Nephron (organoid): ENCODE measurements around the gene TIAM1.

ENCODE experiments used
- H3K27ac Mint-ChIP-seq, 3 experiments: 2 replicates each; pipeline ENCODE4 v1.8.0; 2020; ENCODE audit warnings: mixed read lengths in 3 of 3, mild to moderate bottlenecking in 2 of 3, moderate library complexity in 1 of 3
- H3K27me3 Mint-ChIP-seq: 2 replicates; pipeline ENCODE4 v1.8.0; 2021; ENCODE audit warnings: low read depth, mild to moderate bottlenecking, moderate library complexity, mixed read lengths
- H3K36me3 Mint-ChIP-seq: 2 replicates; pipeline ENCODE4 v1.8.0; 2020; ENCODE audit warnings: low read depth, mixed read lengths
- H3K4me1 Mint-ChIP-seq: 2 replicates; pipeline ENCODE4 v1.8.0; 2020; ENCODE audit warnings: mixed read lengths
- H3K4me3 Mint-ChIP-seq, 3 experiments: 2 replicates each; pipeline ENCODE4 v1.8.0; 2020; ENCODE audit warnings: mild to moderate bottlenecking in 3 of 3, mixed read lengths in 3 of 3, moderate library complexity in 2 of 3
- H3K9me3 Mint-ChIP-seq: 2 replicates; pipeline ENCODE4 v1.8.0; 2020; ENCODE audit warnings: mixed read lengths
- TF ChIP-seq, protein P1 (sequence below), 3 experiments: fragments of 200-600 bp; sonication (generic); IDR thresholded peaks; one replicate each; pipeline ENCODE4 v1.5.0; 2021; ENCODE audit warnings: antibody characterized with exemption in 3 of 3; ENCODE audit not compliant: unreplicated experiment in 3 of 3

TIAM1 gene

DNA sequence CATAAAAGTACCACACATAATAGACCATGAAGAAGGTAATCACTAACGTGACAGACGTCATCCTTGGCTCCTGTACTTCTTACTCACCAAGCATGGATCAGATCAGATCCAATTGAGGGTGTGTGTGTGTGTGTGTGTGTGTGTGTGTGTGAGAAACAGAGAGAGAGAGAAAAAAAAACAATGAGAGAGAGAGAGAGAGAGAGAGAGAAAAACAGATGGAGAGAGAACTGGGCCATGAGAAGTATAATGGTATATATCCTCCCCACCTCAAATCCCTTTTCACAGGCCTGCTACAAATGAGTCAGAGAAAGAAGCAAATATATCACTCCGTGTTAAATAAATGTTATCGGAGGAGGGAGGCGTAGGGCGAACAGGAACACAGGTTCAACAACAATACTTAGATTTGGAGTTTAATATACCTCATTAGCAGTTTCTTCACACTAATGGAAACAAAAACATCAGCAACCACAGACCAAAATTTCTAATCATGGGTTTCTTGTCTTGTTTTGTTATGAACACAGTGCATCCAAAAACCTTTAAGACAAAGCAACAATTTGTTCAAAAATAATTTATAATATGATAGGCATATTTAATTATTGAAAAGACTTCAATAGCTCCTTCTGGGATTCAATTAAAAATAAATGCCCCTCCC is 45.3 kb downstream of the TIAM1 start:
- H3K27ac Mint-ChIP-seq = no peak overlapping the region
- no peak overlapping the region for H3K4me3 Mint-ChIP-seq

DNA sequence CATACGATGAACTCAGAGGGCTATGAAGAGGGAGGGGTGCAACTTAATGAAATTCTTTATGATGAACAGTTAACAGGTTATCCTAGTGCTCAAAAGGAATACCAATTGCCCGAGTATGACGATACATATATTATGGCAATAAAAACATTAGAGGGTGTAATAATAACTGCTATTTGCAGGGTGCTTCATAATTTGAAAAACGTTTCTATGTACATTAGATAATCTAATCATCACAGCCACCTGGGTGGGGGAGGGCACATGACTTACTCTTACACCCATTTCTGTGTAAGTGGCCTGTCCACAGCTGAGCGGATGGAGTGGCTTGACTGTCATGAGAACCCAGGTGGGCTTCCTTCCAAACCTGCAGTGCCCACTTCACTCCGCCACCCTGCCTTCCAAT is 46.3 kb downstream of the TIAM1 start:
- Mint-ChIP-seq H3K4me1 (peaks cover 5% of the 10 kb centered on the region), H3K9me3 (no peaks in the 10 kb centered on the region), H3K27ac (no peak overlapping the region), H3K4me3 (no peak overlapping the region), H3K36me3 (no peaks in the 10 kb centered on the region), H3K27me3 (no peaks in the 10 kb centered on the region)
- TF ChIP-seq, protein P1, sequence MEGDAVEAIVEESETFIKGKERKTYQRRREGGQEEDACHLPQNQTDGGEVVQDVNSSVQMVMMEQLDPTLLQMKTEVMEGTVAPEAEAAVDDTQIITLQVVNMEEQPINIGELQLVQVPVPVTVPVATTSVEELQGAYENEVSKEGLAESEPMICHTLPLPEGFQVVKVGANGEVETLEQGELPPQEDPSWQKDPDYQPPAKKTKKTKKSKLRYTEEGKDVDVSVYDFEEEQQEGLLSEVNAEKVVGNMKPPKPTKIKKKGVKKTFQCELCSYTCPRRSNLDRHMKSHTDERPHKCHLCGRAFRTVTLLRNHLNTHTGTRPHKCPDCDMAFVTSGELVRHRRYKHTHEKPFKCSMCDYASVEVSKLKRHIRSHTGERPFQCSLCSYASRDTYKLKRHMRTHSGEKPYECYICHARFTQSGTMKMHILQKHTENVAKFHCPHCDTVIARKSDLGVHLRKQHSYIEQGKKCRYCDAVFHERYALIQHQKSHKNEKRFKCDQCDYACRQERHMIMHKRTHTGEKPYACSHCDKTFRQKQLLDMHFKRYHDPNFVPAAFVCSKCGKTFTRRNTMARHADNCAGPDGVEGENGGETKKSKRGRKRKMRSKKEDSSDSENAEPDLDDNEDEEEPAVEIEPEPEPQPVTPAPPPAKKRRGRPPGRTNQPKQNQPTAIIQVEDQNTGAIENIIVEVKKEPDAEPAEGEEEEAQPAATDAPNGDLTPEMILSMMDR (IDR thresholded peaks at IDR 0.05; ENCODE audit: unreplicated experiment in 3 of 3) = no peak

More for the DNA sequence above, 45.3 kb downstream of the TIAM1 start:
- no peaks in the 10 kb centered on the region for H3K27me3 Mint-ChIP-seq
- TF ChIP-seq, protein P1 (IDR thresholded peaks at IDR 0.05; ENCODE audit: unreplicated experiment in 3 of 3) = no peak
- peaks cover 5% of the 10 kb centered on the region for H3K4me1 Mint-ChIP-seq
- H3K36me3 Mint-ChIP-seq = no peaks in the 10 kb centered on the region
- H3K9me3 Mint-ChIP-seq = no peaks in the 10 kb centered on the region

DNA sequence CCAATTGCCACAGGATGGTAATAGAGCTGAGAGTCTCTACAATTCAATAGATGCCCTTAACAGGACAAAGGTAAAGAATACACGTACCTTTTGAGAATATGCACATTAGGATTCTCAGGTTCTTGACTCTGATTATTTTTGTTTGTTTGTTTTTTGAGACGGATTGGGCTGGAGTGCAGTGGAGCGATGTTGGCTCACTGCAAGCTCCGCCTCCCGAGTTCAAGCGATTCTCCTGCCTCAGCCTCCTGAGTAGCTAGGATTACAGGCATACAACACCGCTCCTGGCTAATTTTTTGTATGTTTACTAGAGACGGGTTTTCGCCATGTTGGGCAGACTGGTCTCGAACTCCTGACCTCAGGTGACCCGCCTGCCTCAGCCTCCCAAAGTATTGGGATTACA is 48.4 kb downstream of the TIAM1 start:
- H3K27me3 Mint-ChIP-seq = no peaks in the 10 kb centered on the region
- no peak overlapping the region for H3K27ac Mint-ChIP-seq

DNA sequence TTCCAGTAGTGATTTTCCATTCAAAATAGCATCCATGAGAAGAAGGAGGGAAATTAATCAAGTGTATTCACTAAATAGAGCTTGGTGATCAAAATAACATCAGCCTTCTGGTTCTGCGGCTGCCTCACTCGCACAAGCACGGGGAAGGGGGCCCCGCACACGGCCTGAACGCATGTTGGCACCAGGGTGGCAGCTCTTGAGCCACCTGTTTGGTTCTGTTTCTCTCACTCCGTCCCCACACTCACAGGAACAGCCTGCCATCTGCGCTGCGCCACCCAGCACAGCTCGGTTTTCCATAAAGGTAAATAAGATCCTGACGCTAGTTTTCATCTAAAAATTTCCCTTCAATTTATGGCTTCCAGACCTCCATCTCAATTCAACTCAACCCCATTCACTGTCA is 49.4 kb downstream of the TIAM1 start:
- H3K4me3 Mint-ChIP-seq = no peak overlapping the region
- H3K27ac Mint-ChIP-seq = no peak overlapping the region
- H3K27me3 Mint-ChIP-seq = no peaks in the 10 kb centered on the region
- TF ChIP-seq, protein P1 (IDR thresholded peaks at IDR 0.05; ENCODE audit: unreplicated experiment in 3 of 3) = no peak
- no peaks in the 10 kb centered on the region for H3K36me3 Mint-ChIP-seq
- peaks cover 5% of the 10 kb centered on the region for H3K4me1 Mint-ChIP-seq
- no peaks in the 10 kb centered on the region for H3K9me3 Mint-ChIP-seq

More for the DNA sequence above, 48.4 kb downstream of the TIAM1 start:
- Mint-ChIP-seq H3K4me3 (no peak overlapping the region), H3K4me1 (peaks cover 5% of the 10 kb centered on the region), H3K36me3 (no peaks in the 10 kb centered on the region), H3K9me3 (no peaks in the 10 kb centered on the region)
- TF ChIP-seq, protein P1 (IDR thresholded peaks at IDR 0.05; ENCODE audit: unreplicated experiment in 3 of 3) = no peak

DNA sequence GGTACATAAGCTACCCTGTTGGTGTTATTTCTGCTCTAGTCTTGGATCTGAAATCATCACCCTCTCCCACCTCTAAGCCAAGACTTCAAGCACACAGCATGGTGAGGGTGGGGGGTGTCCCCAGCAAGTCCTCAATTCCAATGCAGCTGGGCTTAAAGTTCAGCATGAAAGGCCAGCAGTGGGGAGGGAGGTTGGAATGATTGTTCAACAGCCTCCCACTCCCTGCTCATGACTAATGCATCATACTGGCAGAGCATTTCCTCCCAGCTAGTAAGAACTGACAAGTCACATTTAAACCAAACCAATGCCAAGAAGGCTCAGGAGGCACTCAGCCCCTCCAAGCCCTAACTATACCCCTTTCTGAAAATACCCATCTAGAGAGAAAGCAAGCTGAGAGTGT is 50.1 kb downstream of the TIAM1 start:
- Mint-ChIP-seq H3K4me3 (no peak overlapping the region), H3K27me3 (no peaks in the 10 kb centered on the region), H3K4me1 (peaks cover 5% of the 10 kb centered on the region), H3K9me3 (no peaks in the 10 kb centered on the region), H3K27ac (no peak overlapping the region), H3K36me3 (no peaks in the 10 kb centered on the region)
- TF ChIP-seq, protein P1 (IDR thresholded peaks at IDR 0.05; ENCODE audit: unreplicated experiment in 3 of 3) = no peak

GRCh38 chr21:31290765-31291164 is 53.3 kb downstream of the TIAM1 start:
- Mint-ChIP-seq H3K9me3 (peaks cover 7% of the 10 kb centered on the region), H3K4me1 (peaks cover 5% of the 10 kb centered on the region), H3K4me3 (no peak overlapping the region), H3K36me3 (peaks cover 6% of the 10 kb centered on the region), H3K27ac (no peak overlapping the region), H3K27me3 (no peaks in the 10 kb centered on the region)
- TF ChIP-seq, protein P1 (IDR thresholded peaks at IDR 0.05; ENCODE audit: unreplicated experiment in 3 of 3) = no peak
